VCaP (cell line): ENCODE measurements around the gene OOSP1.

Experiments used
- H3K27ac ChIP-seq: fragments of 450-650 bp; 2 replicates; pipeline ENCODE4 v1.5.1; 2017
- TF ChIP-seq, protein P1 (sequence below): fragments of 450-650 bp; conservative IDR thresholded peaks from 2 replicates; pipeline ENCODE4 v1.5.1; 2017; ENCODE audit warnings: mild to moderate bottlenecking, moderate library complexity

Gene OOSP1

GRCh38 chr11:59999691-60000090, 61.5 kb downstream of the OOSP1 start:
- no peak overlapping the region for H3K27ac ChIP-seq
- TF ChIP-seq, protein P1, sequence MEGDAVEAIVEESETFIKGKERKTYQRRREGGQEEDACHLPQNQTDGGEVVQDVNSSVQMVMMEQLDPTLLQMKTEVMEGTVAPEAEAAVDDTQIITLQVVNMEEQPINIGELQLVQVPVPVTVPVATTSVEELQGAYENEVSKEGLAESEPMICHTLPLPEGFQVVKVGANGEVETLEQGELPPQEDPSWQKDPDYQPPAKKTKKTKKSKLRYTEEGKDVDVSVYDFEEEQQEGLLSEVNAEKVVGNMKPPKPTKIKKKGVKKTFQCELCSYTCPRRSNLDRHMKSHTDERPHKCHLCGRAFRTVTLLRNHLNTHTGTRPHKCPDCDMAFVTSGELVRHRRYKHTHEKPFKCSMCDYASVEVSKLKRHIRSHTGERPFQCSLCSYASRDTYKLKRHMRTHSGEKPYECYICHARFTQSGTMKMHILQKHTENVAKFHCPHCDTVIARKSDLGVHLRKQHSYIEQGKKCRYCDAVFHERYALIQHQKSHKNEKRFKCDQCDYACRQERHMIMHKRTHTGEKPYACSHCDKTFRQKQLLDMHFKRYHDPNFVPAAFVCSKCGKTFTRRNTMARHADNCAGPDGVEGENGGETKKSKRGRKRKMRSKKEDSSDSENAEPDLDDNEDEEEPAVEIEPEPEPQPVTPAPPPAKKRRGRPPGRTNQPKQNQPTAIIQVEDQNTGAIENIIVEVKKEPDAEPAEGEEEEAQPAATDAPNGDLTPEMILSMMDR = no peak

DNA sequence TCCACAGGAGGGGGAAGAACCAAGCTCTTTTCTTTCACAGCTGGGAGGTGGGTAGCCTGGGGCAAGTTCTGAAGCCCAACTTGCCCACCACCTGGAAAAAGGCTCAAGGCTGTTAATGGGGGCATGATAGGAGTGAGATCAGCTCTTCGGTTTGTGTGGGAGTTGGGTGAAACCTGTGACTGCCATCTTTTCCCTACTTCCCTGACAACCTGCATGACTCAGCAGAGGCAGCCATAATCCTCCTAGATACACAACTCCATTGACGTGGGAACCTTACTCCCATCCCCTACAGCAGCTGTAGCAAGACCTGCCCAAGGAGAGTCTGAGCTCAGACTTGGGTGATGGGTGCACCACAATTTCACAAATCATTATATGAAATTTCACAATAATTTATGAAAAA, 65.5 kb downstream of the OOSP1 start:
- TF ChIP-seq, protein P1 = no peak
- H3K27ac ChIP-seq = no peak overlapping the region

- TF ChIP-seq, protein P1 = no peak
- H3K27ac ChIP-seq = no peak overlapping the region
These were observed 67.1 kb downstream of the OOSP1 start for GRCh38 chr11:60005360-60005759.
